B cell (primary cell): Measurements from ENCODE around the gene FOXK1. TPM values are rescaled to one million over a fixed set of nuclear protein-coding genes. Genes with fewer than 3 reads are reported as not detected.
A peak's percentile ranks its signal among the peaks of the same experiment; 100 is the strongest.

Source experiments
- ATAC-seq: fragments of 200-7000 bp; cut with Tn5 transposase; one replicate; pipeline ENCODE4 v1.10.0; 2021; ENCODE audit warnings: low read depth, mild to moderate bottlenecking, moderate number of reproducible peaks, moderate library complexity
- CTCF ChIA-PET: fragments of 350-600 bp; sonication (Branson Sonifier 250); formaldehyde crosslinking; loops from one replicate; lab custom pipeline; 2021; ENCODE audit warnings: antibody characterized with exemption, inconsistent platforms; lab: Charles Lee
- POLR2A ChIA-PET: fragments of 350-600 bp; sonication (Branson Sonifier 250); formaldehyde crosslinking; loops from one replicate; lab custom pipeline; 2021; ENCODE audit warnings: antibody characterized with exemption; lab: Charles Lee
- DNase-seq: peaks from one replicate; pipeline ENCODE4 v3.0.0; 2013
- H2AFZ ChIP-seq: 2 replicates; pipeline ENCODE4 v1.6.1; 2012; ENCODE audit warnings: mild to moderate bottlenecking, low read depth, low read length; ENCODE audit not compliant: insufficient read depth, poor library complexity, severe bottlenecking
- H3K27ac ChIP-seq, 2 donors: 1 replicate in 1 of 2; 2 replicates in 1 of 2; pipeline ENCODE4 v1.5.1; 2012 to 2013; ENCODE audit warnings: low read length in 2 of 2, mild to moderate bottlenecking in 2 of 2, moderate library complexity in 1 of 2
- H3K27me3 ChIP-seq, 4 experiments: fragments of 200-600 bp in 1 of 4; sonication (generic) in 1 of 4; replicated peaks in 1 of 4; 1 replicate in 2 of 4; 2 replicates in 2 of 4; pipeline versions ENCODE4 v1.6.1 to v1.7.0; 2013 to 2016; ENCODE audit warnings: low read length in 3 of 4, mild to moderate bottlenecking in 2 of 4, mixed read lengths in 1 of 4, moderate library complexity in 1 of 4; ENCODE audit not compliant: insufficient read depth in 4 of 4, control insufficient read depth in 3 of 4; ENCODE audit errors: control extremely low read depth in 1 of 4
- H3K36me3 ChIP-seq, 2 experiments: replicated peaks in 1 of 2; 1 replicate in 1 of 2; 2 replicates in 1 of 2; pipeline versions ENCODE4 v1.6.1 to v1.7.1; 2013; ENCODE audit warnings: low read length in 1 of 2; ENCODE audit not compliant: insufficient read depth in 2 of 2, control insufficient read depth in 1 of 2; ENCODE audit errors: control extremely low read depth in 1 of 2, extremely low read depth in 1 of 2
- H3K4me1 ChIP-seq, 2 donors: fragments of 200-600 bp in 1 of 2; sonication (generic) in 1 of 2; 1 replicate in 1 of 2; 2 replicates in 1 of 2; pipeline versions ENCODE4 v1.5.1 to v1.6.1; 2013 to 2017; ENCODE audit warnings: low read length in 2 of 2; ENCODE audit not compliant: control insufficient read depth in 2 of 2, insufficient read depth in 2 of 2
- H3K4me2 ChIP-seq: replicated peaks from 2 replicates; pipeline ENCODE3; 2012; ENCODE audit warnings: mild to moderate bottlenecking, low read depth, low read length; ENCODE audit not compliant: poor library complexity, severe bottlenecking
- H3K4me3 ChIP-seq, 5 experiments: fragments of 200-600 bp in 1 of 5; sonication (generic) in 1 of 5; 1 replicate in 3 of 5; 2 replicates in 2 of 5; pipeline versions ENCODE4 v1.5.1 to v1.7.0; 2011 to 2016; ENCODE audit warnings: low read length in 4 of 5, mild to moderate bottlenecking in 4 of 5, low read depth in 2 of 5, control low read depth in 1 of 5, moderate library complexity in 1 of 5; ENCODE audit not compliant: insufficient read depth in 1 of 5; ENCODE audit errors: control extremely low read depth in 1 of 5, extremely low read depth in 1 of 5
- H3K79me2 ChIP-seq: fragments of 200-600 bp; sonication (generic); one replicate; pipeline ENCODE4 v1.6.0; 2016; ENCODE audit warnings: low read length; ENCODE audit not compliant: control insufficient read depth, insufficient read depth
- H3K9ac ChIP-seq: fragments of 200-600 bp; sonication (generic); 2 replicates; pipeline ENCODE4 v1.6.1; 2017; ENCODE audit warnings: mild to moderate bottlenecking, low read length, moderate library complexity
- H3K9me3 ChIP-seq, 3 donors: one replicate each; pipeline versions ENCODE4 v1.6.1 to v1.7.1; 2013; ENCODE audit warnings: low read length in 2 of 3; ENCODE audit not compliant: control insufficient read depth in 2 of 3, insufficient read depth in 1 of 3; ENCODE audit errors: control extremely low read depth in 1 of 3
- H4K20me1 ChIP-seq: 2 replicates; pipeline ENCODE4 v1.6.0; 2012; ENCODE audit warnings: mild to moderate bottlenecking, low read length; ENCODE audit not compliant: insufficient read depth, control insufficient read depth, poor library complexity, severe bottlenecking
- H3K27ac Mint-ChIP-seq: one replicate; pipeline ENCODE4 v1.8.0; 2021; ENCODE audit warnings: mixed read lengths
- H3K27me3 Mint-ChIP-seq: one replicate; pipeline ENCODE4 v1.8.0; 2021; ENCODE audit warnings: mixed read lengths
- H3K4me1 Mint-ChIP-seq: one replicate; pipeline ENCODE4 v1.8.0; 2021; ENCODE audit warnings: mixed read lengths
- H3K4me3 Mint-ChIP-seq: one replicate; pipeline ENCODE4 v1.8.0; 2021; ENCODE audit warnings: mixed read lengths
- H3K9me3 Mint-ChIP-seq: one replicate; pipeline ENCODE4 v1.8.0; 2022; ENCODE audit warnings: mixed read lengths; ENCODE audit not compliant: insufficient read depth
- EZH2 ChIP-seq: IDR thresholded peaks from 2 replicates; pipeline ENCODE4 v1.6.1; 2012; ENCODE audit warnings: borderline replicate concordance, low read depth, mild to moderate bottlenecking, moderate library complexity, low read length; ENCODE audit not compliant: insufficient read depth, poor library complexity, severe bottlenecking
- WGBS: methylation state at CpG from one replicate; pipeline ENCODE4 v1.1.5; 2013; ENCODE audit warnings: missing lambda C conversion rate; ENCODE audit not compliant: insufficient coverage; 5-methylcytosine and 5-hydroxymethylcytosine counted together
- intact Hi-C: fragments of 100-400 bp; cut with micrococcal nuclease; formaldehyde crosslinking; loops from one replicate; pipeline ENCODE4 v1.10.0; 2022
- polyA plus RNA-seq: library from polyadenylated mRNA; depleted of rRNA; stranded (reverse); fragments of >200 nt; gene quantifications from 2 replicates; pipeline ENCODE4 v1.2.3, GENCODE V29; 2012
- total RNA-seq, 2 donors: library from RNA; stranded (reverse); fragments of 120-200 nt in 1 of 2; gene quantifications; 1 replicate in 1 of 2; 2 replicates in 1 of 2; pipeline versions ENCODE4 v1.2.3 to v1.2.4, GENCODE V29; 2013 to 2022
- TF ChIP-seq, protein P1 (sequence below): fragments of 200-600 bp; IDR thresholded peaks from one replicate; pipeline ENCODE4 v1.8.0; 2022; ENCODE audit warnings: antibody characterized with exemption, mild to moderate bottlenecking

FOXK1 gene
- total and polyA plus RNA-seq, 2 donors (not counting 1 experiment from before 2014, with no cell fraction given) = 17.9 to 56.2 TPM

DNA sequence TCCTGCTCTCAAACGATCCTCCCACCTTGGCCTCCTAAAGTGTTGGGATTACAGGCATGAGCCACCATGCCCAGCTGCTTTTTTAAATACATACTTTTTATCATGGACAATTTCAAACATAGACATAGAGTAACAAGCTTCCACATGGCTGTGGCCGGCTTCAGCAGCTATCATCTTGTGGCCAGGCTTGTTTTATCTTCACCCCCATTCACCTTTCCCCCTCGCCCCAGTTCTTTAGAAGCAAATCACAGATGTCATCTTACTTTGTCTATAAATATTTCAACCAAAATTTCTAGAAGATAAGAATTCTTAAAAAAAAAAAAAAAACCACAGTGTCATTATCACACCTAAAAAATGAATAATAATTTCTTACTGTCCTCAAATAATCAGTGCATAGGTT lies 5.9 kb downstream of the FOXK1 start:
- H2AFZ ChIP-seq = no peak overlapping the region
- H3K9ac ChIP-seq = no peak overlapping the region
- WGBS = 100% methylated on average over 2 of the region's 3 CpGs
- DNase-seq = no peak
- peaks cover 26 to 41% of the 10 kb centered on the region in 2 donors for H3K4me1 ChIP-seq
- no peak overlapping the region for H3K4me3 ChIP-seq
- CTCF ChIA-PET = no interaction called here
- POLR2A ChIA-PET = no interaction called here
- no peaks in the 10 kb centered on the region for H3K9me3 ChIP-seq
- Mint-ChIP-seq H3K9me3 (no peaks in the 10 kb centered on the region), H3K4me3 (no peak overlapping the region), H3K27me3 (no peaks in the 10 kb centered on the region), H3K27ac (no peak overlapping the region), H3K4me1 (peaks cover 67% of the 10 kb centered on the region)
- H3K79me2 ChIP-seq = peaks cover 100% of the 10 kb centered on the region
- no peak overlapping the region for H3K4me2 ChIP-seq
- TF ChIP-seq EZH2 = no peak
- TF ChIP-seq, protein P1, sequence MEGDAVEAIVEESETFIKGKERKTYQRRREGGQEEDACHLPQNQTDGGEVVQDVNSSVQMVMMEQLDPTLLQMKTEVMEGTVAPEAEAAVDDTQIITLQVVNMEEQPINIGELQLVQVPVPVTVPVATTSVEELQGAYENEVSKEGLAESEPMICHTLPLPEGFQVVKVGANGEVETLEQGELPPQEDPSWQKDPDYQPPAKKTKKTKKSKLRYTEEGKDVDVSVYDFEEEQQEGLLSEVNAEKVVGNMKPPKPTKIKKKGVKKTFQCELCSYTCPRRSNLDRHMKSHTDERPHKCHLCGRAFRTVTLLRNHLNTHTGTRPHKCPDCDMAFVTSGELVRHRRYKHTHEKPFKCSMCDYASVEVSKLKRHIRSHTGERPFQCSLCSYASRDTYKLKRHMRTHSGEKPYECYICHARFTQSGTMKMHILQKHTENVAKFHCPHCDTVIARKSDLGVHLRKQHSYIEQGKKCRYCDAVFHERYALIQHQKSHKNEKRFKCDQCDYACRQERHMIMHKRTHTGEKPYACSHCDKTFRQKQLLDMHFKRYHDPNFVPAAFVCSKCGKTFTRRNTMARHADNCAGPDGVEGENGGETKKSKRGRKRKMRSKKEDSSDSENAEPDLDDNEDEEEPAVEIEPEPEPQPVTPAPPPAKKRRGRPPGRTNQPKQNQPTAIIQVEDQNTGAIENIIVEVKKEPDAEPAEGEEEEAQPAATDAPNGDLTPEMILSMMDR = no peak
- H3K27ac ChIP-seq = no peak overlapping the region
- H3K36me3 ChIP-seq = peaks cover 0 to 6% of the 10 kb centered on the region in 2 experiments
- ATAC-seq = no peak
- H3K27me3 ChIP-seq = no peaks in the 10 kb centered on the region
- peaks cover 74% of the 10 kb centered on the region for H4K20me1 ChIP-seq
- intact Hi-C loops = no loop called here

GRCh38 chr7:4689151-4689550 lies 7.1 kb downstream of the FOXK1 start:
- Histone ChIP-seq H3K36me3 (peaks cover 0 to 6% of the 10 kb centered on the region in 2 experiments), H3K27me3 (no peaks in the 10 kb centered on the region), H3K9me3 (no peaks in the 10 kb centered on the region), H3K9ac (no peak overlapping the region), H3K4me1 (peaks cover 24 to 37% of the 10 kb centered on the region in 2 donors), H3K4me2 (no peak overlapping the region), H4K20me1 (peaks cover 77% of the 10 kb centered on the region), H3K79me2 (peaks cover 100% of the 10 kb centered on the region), H3K27ac (no peak overlapping the region), H2AFZ (no peak overlapping the region), H3K4me3 (no peak overlapping the region)
- H3K9me3 Mint-ChIP-seq = no peaks in the 10 kb centered on the region
- ChIA-PET CTCF (no interaction called here), POLR2A (no interaction called here)
- H3K4me1 Mint-ChIP-seq = peaks cover 67% of the 10 kb centered on the region
- intact Hi-C loops = no loop called here
- no peaks in the 10 kb centered on the region for H3K27me3 Mint-ChIP-seq
- peak overlapping the region; percentile 54 for H3K4me3 Mint-ChIP-seq
- WGBS = 70% methylated on average over 7 of the region's 12 CpGs
- ATAC-seq (no peak), DNase-seq (no peak)
- peak overlapping the region; percentile 7 for H3K27ac Mint-ChIP-seq
- TF ChIP-seq, protein P1 = no peak
- TF ChIP-seq EZH2 = no peak
